H1 (cell line): ENCODE results near the gene ASMTL. TPM values are rescaled to one million over a fixed set of nuclear protein-coding genes. Genes with fewer than 3 reads are reported as not detected.

Experiments
- CTCF ChIA-PET: fragments of 300-600 bp; sonication (Branson Sonifier 250); formaldehyde crosslinking; loops from one replicate; lab custom pipeline; 2021; ENCODE audit not compliant: partially characterized antibody; lab: Charles Lee
- POLR2A ChIA-PET: fragments of 300-600 bp; sonication (Branson Sonifier 250); formaldehyde crosslinking; loops from one replicate; lab custom pipeline; 2021; ENCODE audit warnings: inconsistent platforms; ENCODE audit not compliant: partially characterized antibody; lab: Charles Lee
- DNase-seq, 2 experiments: peaks; one replicate each; pipeline versions ENCODE4 v3.0.0 to v3.0.0-alpha.2; 2010 to 2022; ENCODE audit warnings: low spot score in 2 of 2, low read depth in 1 of 2, mixed read lengths in 1 of 2
- FAIRE-seq: peaks from 2 replicates; lab custom pipeline; 2011; peaks lifted over from hg19 to GRCh38; lab: Jason Lieb, UNC
- H2AFZ ChIP-seq: 2 replicates; pipeline ENCODE4 v1.8.1; 2012; ENCODE audit warnings: low read length, inconsistent platforms
- H2AK5ac ChIP-seq: 2 replicates; pipeline ENCODE4 v1.6.1; 2013; ENCODE audit warnings: low read depth, low read length
- H2BK120ac ChIP-seq: replicated peaks from 2 replicates; pipeline ENCODE3; 2013; ENCODE audit warnings: low read depth, low read length, inconsistent platforms
- H2BK12ac ChIP-seq: 2 replicates; pipeline ENCODE4 v1.6.1; 2013; ENCODE audit warnings: low read depth, low read length
- H2BK15ac ChIP-seq: 2 replicates; pipeline ENCODE4 v1.6.1; 2013; ENCODE audit warnings: low read length
- H2BK20ac ChIP-seq: 2 replicates; pipeline ENCODE4 v1.6.1; 2013; ENCODE audit warnings: low read length
- H2BK5ac ChIP-seq: 2 replicates; pipeline ENCODE4 v1.6.1; 2013; ENCODE audit warnings: low read depth, low read length
- H3K14ac ChIP-seq: 2 replicates; pipeline ENCODE4 v1.6.1; 2013; ENCODE audit warnings: inconsistent platforms; ENCODE audit not compliant: insufficient read length
- H3K18ac ChIP-seq: 2 replicates; pipeline ENCODE4 v1.6.1; 2013; ENCODE audit warnings: low read length; ENCODE audit errors: extremely low read depth
- H3K23ac ChIP-seq: 2 replicates; pipeline ENCODE4 v1.6.1; 2013; ENCODE audit warnings: inconsistent platforms; ENCODE audit not compliant: insufficient read length
- H3K23me2 ChIP-seq: 2 replicates; pipeline ENCODE4 v1.6.1; 2013; ENCODE audit warnings: low read depth, low read length
- H3K27ac ChIP-seq: 2 replicates; pipeline ENCODE4 v1.6.1; 2011; ENCODE audit warnings: low read depth, low read length, inconsistent platforms
- H3K27me3 ChIP-seq, 4 experiments: replicated peaks in 1 of 4; 1 replicate in 1 of 4; 2 replicates in 3 of 4; pipeline versions ENCODE4 v1.6.1 to v1.8.1; 2011 to 2013; ENCODE audit warnings: low read length in 3 of 4, mild to moderate bottlenecking in 3 of 4, inconsistent platforms in 2 of 4, mixed read lengths in 2 of 4, moderate library complexity in 1 of 4; ENCODE audit not compliant: control insufficient read depth in 3 of 4, insufficient read depth in 3 of 4; ENCODE audit errors: extremely low read depth in 1 of 4
- H3K36me3 ChIP-seq, 4 experiments: 2 replicates each; pipeline versions ENCODE4 v1.6.1 to v1.8.1; 2011 to 2013; ENCODE audit warnings: mild to moderate bottlenecking in 4 of 4, low read length in 3 of 4, moderate library complexity in 2 of 4, control low read depth in 1 of 4, inconsistent platforms in 1 of 4; ENCODE audit not compliant: insufficient read depth in 4 of 4, control insufficient read depth in 2 of 4
- H3K4ac ChIP-seq: replicated peaks from 2 replicates; pipeline ENCODE3; 2013; ENCODE audit warnings: low read length, low read depth, mixed read lengths, inconsistent platforms; ENCODE audit not compliant: insufficient read length
- H3K4me1 ChIP-seq, 4 experiments: replicated peaks in 1 of 4; 1 replicate in 1 of 4; 2 replicates in 3 of 4; pipeline versions ENCODE4 v1.6.1 to v1.8.1; 2011 to 2013; ENCODE audit warnings: low read length in 3 of 4, inconsistent platforms in 2 of 4, mixed read lengths in 1 of 4; ENCODE audit not compliant: insufficient read depth in 4 of 4, control insufficient read depth in 3 of 4
- H3K4me2 ChIP-seq, 2 experiments: 2 replicates each; pipeline versions ENCODE4 v1.6.1 to v1.8.1; 2011 to 2013; ENCODE audit warnings: low read depth in 2 of 2, low read length in 2 of 2, control low read depth in 1 of 2, inconsistent platforms in 1 of 2, mild to moderate bottlenecking in 1 of 2; ENCODE audit not compliant: insufficient read depth in 1 of 2
- H3K4me3 ChIP-seq, 4 experiments: fragments of 200-600, 300-600 bp in 1 of 4; sonication (generic), shearing (Covaris generic), sonication (Bioruptor Twin) in 1 of 4; 2 replicates each; pipeline versions ENCODE4 v1.5.1 to v1.8.1; 2011 to 2016; ENCODE audit warnings: low read length in 4 of 4, low read depth in 3 of 4, control low read depth in 2 of 4, inconsistent platforms in 2 of 4, mild to moderate bottlenecking in 2 of 4, mixed read lengths in 1 of 4, moderate library complexity in 1 of 4; ENCODE audit not compliant: insufficient read depth in 2 of 4; ENCODE audit errors: extremely low read depth in 1 of 4
- H3K56ac ChIP-seq: replicated peaks from 2 replicates; pipeline ENCODE3; 2013; ENCODE audit warnings: low read depth, mild to moderate bottlenecking, mixed read lengths, low read length, inconsistent platforms; ENCODE audit not compliant: insufficient read length
- H3K79me1 ChIP-seq: 2 replicates; pipeline ENCODE4 v1.6.1; 2013; ENCODE audit warnings: low read depth, low read length, control low read depth
- H3K79me2 ChIP-seq, 2 experiments: 2 replicates each; pipeline versions ENCODE4 v1.6.1 to v1.8.1; 2012 to 2013; ENCODE audit warnings: low read length in 2 of 2, mild to moderate bottlenecking in 2 of 2, inconsistent platforms in 1 of 2; ENCODE audit not compliant: insufficient read depth in 2 of 2, control insufficient read depth in 1 of 2
- H3K9ac ChIP-seq, 4 experiments: replicated peaks in 1 of 4; 1 replicate in 1 of 4; 2 replicates in 3 of 4; pipeline versions ENCODE4 v1.6.1 to v1.8.1; 2011 to 2013; ENCODE audit warnings: low read depth in 3 of 4, low read length in 3 of 4, control low read depth in 2 of 4, mild to moderate bottlenecking in 2 of 4, moderate library complexity in 2 of 4, inconsistent platforms in 1 of 4; ENCODE audit errors: extremely low read depth in 1 of 4
- H3K9me3 ChIP-seq, 2 experiments: 2 replicates each; pipeline versions ENCODE4 v1.6.1 to v1.8.1; 2012 to 2013; ENCODE audit warnings: mild to moderate bottlenecking in 2 of 2, moderate library complexity in 2 of 2, control low read depth in 1 of 2, inconsistent platforms in 1 of 2, low read depth in 1 of 2, low read length in 1 of 2, mixed read lengths in 1 of 2; ENCODE audit not compliant: insufficient read depth in 2 of 2
- H4K20me1 ChIP-seq, 2 experiments: replicated peaks in 1 of 2; 2 replicates each; pipeline versions ENCODE3 to v1.8.1; 2011 to 2013; ENCODE audit warnings: inconsistent platforms in 2 of 2, low read length in 2 of 2, mild to moderate bottlenecking in 1 of 2; ENCODE audit not compliant: insufficient read depth in 2 of 2, control insufficient read depth in 1 of 2
- H4K5ac ChIP-seq: 2 replicates; pipeline ENCODE4 v1.6.1; 2013; ENCODE audit warnings: low read length, low read depth, mixed read lengths, inconsistent platforms; ENCODE audit not compliant: insufficient read length
- H4K8ac ChIP-seq: 2 replicates; pipeline ENCODE4 v1.8.0; 2013; ENCODE audit warnings: mild to moderate bottlenecking, moderate library complexity, low read length, inconsistent platforms; ENCODE audit not compliant: insufficient read depth; ENCODE audit errors: extremely low read depth
- H4K91ac ChIP-seq: replicated peaks from 2 replicates; pipeline ENCODE3; 2013; ENCODE audit warnings: low read length, mixed read lengths, inconsistent platforms; ENCODE audit not compliant: insufficient read length
- CREB1 ChIP-seq: IDR thresholded peaks from 2 replicates; pipeline ENCODE4 v1.6.1; 2012; ENCODE audit warnings: inconsistent platforms
- EGR1 ChIP-seq: IDR thresholded peaks from 2 replicates; pipeline ENCODE4 v1.6.1; 2011; ENCODE audit warnings: low read depth, low read length, borderline replicate concordance
- JUND ChIP-seq: IDR thresholded peaks from 2 replicates; pipeline ENCODE4 v1.6.1; 2011; ENCODE audit warnings: mild to moderate bottlenecking, improper control_type of control experiment, low read length
- POU5F1 ChIP-seq: IDR thresholded peaks from 2 replicates; pipeline ENCODE4 v1.6.1; 2011; ENCODE audit warnings: low read depth, mild to moderate bottlenecking, low read length, moderate library complexity
- SP1 ChIP-seq: IDR thresholded peaks from 2 replicates; pipeline ENCODE4 v1.6.1; 2011; ENCODE audit warnings: low read depth, low read length
- WGBS, 2 experiments: shearing (Covaris generic) in 1 of 2; methylation state at CpG; one replicate each; pipeline versions ENCODE4 v1.1.6 to v1.1.7; 2013 to 2015; ENCODE audit warnings: low lambda C conversion rate in 2 of 2, mixed read lengths in 2 of 2, inconsistent platforms in 1 of 2, low coverage in 1 of 2, missing lambda C conversion rate in 1 of 2; ENCODE audit not compliant: insufficient replicate concordance in 2 of 2, insufficient coverage in 1 of 2, insufficient read length in 1 of 2; ENCODE audit errors: extremely low coverage in 1 of 2, missing lambda C conversion rate in 1 of 2; 5-methylcytosine and 5-hydroxymethylcytosine counted together
- polyA plus RNA-seq, 7 experiments: library from polyadenylated mRNA; depleted of rRNA in 3 of 7; stranded (reverse) in 5 of 7; unstranded in 2 of 7; fragments of >200 nt in 5 of 7; fragments of 200-250 nt in 2 of 7; gene quantifications; 1 replicate in 5 of 7; 2 replicates in 1 of 7; 4 replicates in 1 of 7; pipeline versions ENCODE4 v1.2.1 to v1.2.3, GENCODE V29; 2011 to 2013; ENCODE audit warnings: missing spikeins in 2 of 7, mixed read lengths in 2 of 7
- total RNA-seq: library from RNA; stranded (reverse); fragmentation: NEBNext Ultra II Directional; extraction: Animal tissue kit (Norgen Biotek cat#: 25700); gene quantifications from 2 replicates; pipeline ENCODE4 v1.2.1, GENCODE V29; 2021

The ASMTL gene
- total and polyA plus RNA-seq, 2 of the 8 experiments (the other 6 are each of a cell fraction or from before 2014, with no cell fraction given) = 75.6 to 81.4 TPM

DNA sequence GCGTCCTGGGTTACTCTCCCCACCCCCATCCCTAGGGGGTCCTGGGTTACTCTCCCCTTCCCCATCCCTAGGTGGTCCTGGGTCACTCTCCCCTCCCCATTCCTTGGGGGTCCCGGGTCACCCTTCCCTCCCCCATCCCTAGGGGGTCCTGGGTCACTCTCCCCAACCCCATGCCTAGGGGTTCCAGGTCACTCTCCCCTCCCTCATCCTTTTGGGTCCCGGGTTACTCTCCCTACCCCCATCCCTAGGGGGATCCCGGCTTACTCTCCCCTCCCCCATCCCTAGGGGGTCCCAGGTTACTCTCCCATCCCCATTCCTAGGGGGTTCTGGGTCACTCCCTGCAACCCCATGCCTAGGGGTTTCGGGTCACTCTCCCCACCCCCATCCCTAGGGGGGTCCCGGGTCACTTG is 1.5 kb downstream of the ASMTL start:
- Histone ChIP-seq H3K4me2 (peak overlapping the region; percentile 37 to 63), H3K9me3 (peaks cover 4 to 26% of the 10 kb centered on the region in 2 experiments; a peak in 3 of 4 replicates), H3K56ac (no peak overlapping the region), H3K23me2 (peaks cover 13% of the 10 kb centered on the region; the same call in 1 of the 2 replicates), H3K79me2 (peaks cover 47 to 60% of the 10 kb centered on the region in 2 experiments), H4K91ac (no peak overlapping the region), H3K23ac (no peak overlapping the region), H2AFZ (no peak overlapping the region), H3K4me1 (peaks cover 0 to 1% (median 0%) of the 10 kb centered on the region in 4 experiments; a peak in 2 of 7 replicates), H4K5ac (no peak overlapping the region), H2BK120ac (no peak overlapping the region), H3K36me3 (peaks cover 4 to 23% (median 11%) of the 10 kb centered on the region in 4 experiments; a peak in 6 of 8 replicates), H4K8ac (peak overlapping the region; percentile 4; the same call in 1 of the 2 replicates), H3K27ac (no peak overlapping the region), H3K14ac (no peak overlapping the region), H3K79me1 (peaks cover 29% of the 10 kb centered on the region), H3K4me3 (peak overlapping the region in 3 of 4 experiments; percentile 88 to 100 (median 90); a peak in 6 of 8 replicates), H2BK15ac (no peak overlapping the region)
- CTCF ChIA-PET = no interaction called here
- DNase-seq = no peak
- no peak for TF ChIP-seq CREB1
- TF ChIP-seq SP1 = no peak
- TF ChIP-seq POU5F1 = no peak
- TF ChIP-seq EGR1 = no peak
- TF ChIP-seq JUND = no peak
- TF ChIP-seq, all 59 proteins: peak for 0
- no peaks in the 10 kb centered on the region for H3K27me3 ChIP-seq
- H2BK5ac ChIP-seq = no peak overlapping the region
- H4K20me1 ChIP-seq = peaks cover 0 to 5% of the 10 kb centered on the region in 2 experiments
- POLR2A ChIA-PET = no interaction called here
- H3K9ac ChIP-seq = no peak overlapping the region
- no peak overlapping the region for H3K4ac ChIP-seq
- no peak for FAIRE-seq
- no CpG with 5 or more reads among the region's 6 CpGs for WGBS, 2 experiments
- peak overlapping the region; percentile 53; the same call in 1 of the 2 replicates for H2AK5ac ChIP-seq
- H2BK20ac ChIP-seq = no peak overlapping the region
- no peak overlapping the region for H2BK12ac ChIP-seq
- peak overlapping the region; percentile 32 for H3K18ac ChIP-seq
